HepG2 (cell line): ENCODE measurements around the gene SSH3. TPM values are rescaled to one million over a fixed set of nuclear protein-coding genes. Genes with fewer than 3 reads are reported as not detected.
A peak's percentile ranks its signal among the peaks of the same experiment; 100 is the strongest.

ENCODE experiments used
- ARID3A ChIP-seq: IDR thresholded peaks from 2 replicates; pipeline ENCODE4 v1.6.1; 2012; ENCODE audit warnings: low read depth, low read length, improper control_type of control experiment
- ATF2 ChIP-seq: sonication (generic); formaldehyde crosslinking; IDR thresholded peaks from 2 replicates; pipeline ENCODE4 v1.4.0; 2020; ENCODE audit warnings: missing genetic modification reagents
- CBX5 ChIP-seq: sonication (generic); formaldehyde crosslinking; IDR thresholded peaks from 2 replicates; pipeline ENCODE4 v1.4.0; 2020; ENCODE audit warnings: missing genetic modification reagents, borderline replicate concordance
- HMG20B ChIP-seq: conservative IDR thresholded peaks from 2 replicates; pipeline ENCODE4 v1.6.1; 2016; ENCODE audit warnings: missing genetic modification reagents, missing compliant biosample characterization
- HOXA3 ChIP-seq: sonication (generic); formaldehyde crosslinking; IDR thresholded peaks from 2 replicates; pipeline ENCODE4 v1.5.0; 2020; ENCODE audit warnings: missing genetic modification reagents
- MIER2 ChIP-seq: IDR thresholded peaks from 2 replicates; pipeline ENCODE4 v1.6.1; 2016; ENCODE audit warnings: missing biosample characterization, missing genetic modification reagents
- POGZ ChIP-seq: sonication (generic); formaldehyde crosslinking; IDR thresholded peaks from 2 replicates; pipeline ENCODE4 v1.4.0; 2020; ENCODE audit warnings: mild to moderate bottlenecking, missing genetic modification reagents
- SMAD1 ChIP-seq: sonication (generic); formaldehyde crosslinking; IDR thresholded peaks from 2 replicates; pipeline ENCODE4 v1.4.0; 2020; ENCODE audit warnings: missing genetic modification reagents, low read depth, mild to moderate bottlenecking, borderline replicate concordance
- SOX5 ChIP-seq: IDR thresholded peaks from 2 replicates; pipeline ENCODE4 v1.6.1; 2016; ENCODE audit warnings: borderline replicate concordance
- SRSF1 ChIP-seq: fragments of 200-400 bp; formaldehyde crosslinking; optimal IDR thresholded peaks from 2 replicates; pipeline ENCODE3; 2017; ENCODE audit warnings: mild to moderate bottlenecking, low read depth, low read length, moderate library complexity
- ZHX2 ChIP-seq, 2 experiments: sonication (generic) in 1 of 2; formaldehyde crosslinking in 1 of 2; IDR thresholded peaks; 2 replicates each; pipeline versions ENCODE4 v1.6.1 to v1.9.0; 2014 to 2022; ENCODE audit warnings: antibody characterized with exemption in 1 of 2, borderline replicate concordance in 1 of 2, inconsistent platforms in 1 of 2, low read depth in 1 of 2, missing genetic modification reagents in 1 of 2
- ZNF10 ChIP-seq: sonication (generic); formaldehyde crosslinking; IDR thresholded peaks from 2 replicates; pipeline ENCODE4 v1.4.0; 2020; ENCODE audit warnings: mild to moderate bottlenecking, low read depth, missing genetic modification reagents, borderline replicate concordance
- ZNF136 ChIP-seq: sonication (generic); formaldehyde crosslinking; IDR thresholded peaks from 2 replicates; pipeline ENCODE4 v1.8.1; 2022; ENCODE audit warnings: low read depth, mild to moderate bottlenecking, moderate library complexity, missing genetic modification reagents
- ZNF224 ChIP-seq: sonication (generic); formaldehyde crosslinking; IDR thresholded peaks from 2 replicates; pipeline ENCODE4 v1.5.0; 2020; ENCODE audit warnings: mild to moderate bottlenecking, missing genetic modification reagents
- ZNF329 ChIP-seq: sonication (generic); formaldehyde crosslinking; IDR thresholded peaks from 2 replicates; pipeline ENCODE4 v1.9.0; 2021; ENCODE audit warnings: low read depth, mild to moderate bottlenecking, missing genetic modification reagents
- ZNF678 ChIP-seq: sonication (generic); formaldehyde crosslinking; IDR thresholded peaks from 2 replicates; pipeline ENCODE4 v1.4.0; 2020; ENCODE audit warnings: mild to moderate bottlenecking, missing genetic modification reagents
- ZNF790 ChIP-seq: sonication (generic); formaldehyde crosslinking; IDR thresholded peaks from 2 replicates; pipeline ENCODE4 v1.8.0; 2022; ENCODE audit warnings: missing genetic modification reagents, mild to moderate bottlenecking, borderline replicate concordance
- ZSCAN22 ChIP-seq: sonication (generic); formaldehyde crosslinking; IDR thresholded peaks from 2 replicates; pipeline ENCODE4 v1.4.0; 2020; ENCODE audit warnings: mild to moderate bottlenecking, missing genetic modification reagents
- polyA plus RNA-seq, 8 experiments: library from polyadenylated mRNA; depleted of rRNA in 3 of 8; stranded (reverse) in 7 of 8; unstranded in 1 of 8; fragments of >200 nt; fragmentation: Illumina TruSeq in 4 of 8; extraction: Trizol in 4 of 8; gene quantifications; 2 replicates each; pipeline versions ENCODE4 v1.2.1 to v1.2.3, GENCODE V29; 2011 to 2016; ENCODE audit warnings: low read depth in 4 of 8, missing spikeins in 1 of 8, mixed read lengths in 1 of 8; ENCODE audit not compliant: insufficient read depth in 1 of 8
- total RNA-seq, 5 experiments: library from RNA; depleted of rRNA; stranded (reverse); fragments of >200 nt; fragmentation: Illumina TruSeq; extraction: Trizol; gene quantifications; 2 replicates each; pipeline ENCODE4 v1.2.3, GENCODE V29; 2016; ENCODE audit warnings: low read depth in 1 of 5
- TF ChIP-seq, protein P1 (sequence below): sonication (generic); formaldehyde crosslinking; IDR thresholded peaks from 2 replicates; pipeline ENCODE4 v1.4.0; 2020; ENCODE audit warnings: missing genetic modification reagents

Gene SSH3
- total and polyA plus RNA-seq, 2 of the 13 experiments (the other 11 are each of a cell fraction or from before 2014, with no cell fraction given): 12.4 to 18.8 TPM

DNA sequence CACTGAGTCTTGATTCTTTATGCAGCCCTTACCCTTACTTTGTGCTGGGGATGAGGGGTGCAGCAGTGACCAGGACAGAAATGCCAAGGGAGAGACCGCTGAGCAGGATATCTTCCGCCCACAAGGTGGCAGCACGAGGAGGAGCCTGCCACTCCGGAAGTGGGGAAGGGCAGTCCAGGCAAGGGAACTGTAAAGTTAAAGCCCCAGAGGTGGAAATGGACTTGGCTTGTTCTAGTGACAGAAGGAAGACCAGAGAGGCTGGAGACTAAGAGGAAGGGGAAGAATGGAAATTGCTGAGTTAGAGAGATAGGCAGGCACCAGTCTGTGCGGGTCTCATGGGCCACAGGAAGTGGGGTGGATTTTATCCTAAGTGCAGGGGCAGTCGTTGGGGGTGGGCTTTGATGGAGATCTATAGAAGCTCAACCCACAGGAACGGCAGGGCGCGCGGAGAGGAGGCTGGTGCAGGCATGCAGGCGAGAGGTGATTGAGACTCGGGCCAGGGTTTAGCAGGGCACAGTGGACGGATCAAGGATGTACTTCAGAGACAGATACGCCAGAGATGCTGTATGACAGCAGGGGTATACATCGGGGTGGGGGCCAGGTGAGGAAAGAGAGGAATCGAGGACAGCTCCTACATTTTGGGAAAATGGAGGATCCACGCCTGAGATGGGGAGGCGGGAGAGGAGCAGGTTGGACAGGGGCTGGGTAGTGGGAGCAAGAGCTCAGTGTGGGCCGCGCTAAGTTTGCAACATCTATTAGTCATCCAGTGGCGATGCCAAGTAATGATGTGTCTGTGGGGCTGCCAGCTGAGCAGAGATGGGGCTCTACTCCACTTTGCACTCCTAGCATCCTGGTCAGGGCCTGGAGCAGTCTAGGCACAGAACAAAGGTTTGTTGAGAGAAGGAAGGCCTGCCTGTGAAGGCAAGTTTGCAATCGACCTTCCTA, 40.3 kb upstream of the SSH3 start (continued):
- TF ChIP-seq ZNF136 (CRISPR knock-in tag) (no peak), ZNF10 (no peak), HMG20B (CRISPR knock-in tag) (no peak), ZSCAN22 (no peak), CBX5 (CRISPR knock-in tag) (peak; percentile 77; the same call in 1 of the 2 replicates), ZNF224 (CRISPR knock-in tag) (no peak), ZNF678 (CRISPR knock-in tag) (no peak), ARID3A (no peak), HOXA3 (CRISPR knock-in tag) (peak; percentile 42; the same call in 1 of the 2 replicates), ZNF790 (CRISPR knock-in tag) (no peak), ZNF329 (CRISPR knock-in tag) (no peak), SRSF1 (no peak), SOX5 (CRISPR knock-in tag) (no peak), MIER2 (no peak), ATF2 (no peak), ZHX2 (IDR thresholded peaks at IDR 0.05; ENCODE audit: low read depth) (peak; percentile 58; the same call in 1 of the 2 replicates), ZHX2 (CRISPR knock-in tag; IDR thresholded peaks at IDR 0.05; ENCODE audit: borderline replicate concordance) (no peak), SMAD1 (CRISPR knock-in tag) (no peak), POGZ (CRISPR knock-in tag) (peak; percentile 51; the same call in 1 of the 2 replicates)
- TF ChIP-seq, protein P1, sequence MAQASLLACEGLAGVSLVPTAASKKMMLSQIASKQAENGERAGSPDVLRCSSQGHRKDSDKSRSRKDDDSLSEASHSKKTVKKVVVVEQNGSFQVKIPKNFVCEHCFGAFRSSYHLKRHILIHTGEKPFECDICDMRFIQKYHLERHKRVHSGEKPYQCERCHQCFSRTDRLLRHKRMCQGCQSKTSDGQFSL (CRISPR knock-in tag): 0 out of 2 replicates have a peak, but pooled peaks have one; percentile 41
